ENCODE results near the gene PHTF2. TPM values are rescaled to one million over a fixed set of nuclear protein-coding genes. Genes with fewer than 3 reads are reported as not detected.
A peak's percentile ranks its signal among the peaks of the same experiment; 100 is the strongest.

Gene PHTF2
- total and polyA plus RNA-seq, 4 donors = 5.1 to 37.1 (median 8.7) TPM

GRCh38 chr7:77794000-77794399 lies 4.6 kb upstream of the PHTF2 start:
- ATAC-seq (ENCODE audit: insufficient read depth, low FRiP score) (no peak), DNase-seq (no peak)
- Histone ChIP-seq H3K4me1 (ENCODE audit: control insufficient read depth in 5 of 5, insufficient read depth in 5 of 5, low read length in 5 of 5) (peaks cover 0 to 16% (median 8%) of the 10 kb centered on the region in 5 donors), H3K9ac (ENCODE audit: insufficient read depth in 1 of 2, low read length in 2 of 2) (no peak overlapping the region), H3K36me3 (ENCODE audit: control insufficient read depth in 4 of 4, insufficient read depth in 4 of 4, low read length in 4 of 4) (peaks cover 0 to 9% (median 4%) of the 10 kb centered on the region in 4 donors), H3K27me3 (ENCODE audit: control insufficient read depth in 3 of 3, insufficient read depth in 3 of 3, low read length in 2 of 3) (no peaks in the 10 kb centered on the region), H3K9me3 (ENCODE audit: control insufficient read depth in 4 of 4, insufficient read depth in 3 of 4, low read length in 3 of 4) (no peaks in the 10 kb centered on the region), H3K4me3 (no peak overlapping the region), H3K27ac (ENCODE audit: low read depth in 1 of 2, low read length in 1 of 2) (no peak overlapping the region)
- WGBS, 2 donors = 93 to 96% methylated on average over 4 of the region's 4 CpGs
- TF ChIP-seq CTCF (IDR thresholded peaks at IDR 0.05; ENCODE audit: control extremely low read depth, extremely low read depth) = no peak

- Histone ChIP-seq H3K9ac (ENCODE audit: insufficient read depth in 1 of 2, low read length in 2 of 2) (no peak overlapping the region), H3K9me3 (ENCODE audit: control insufficient read depth in 4 of 4, insufficient read depth in 3 of 4, low read length in 3 of 4) (no peaks in the 10 kb centered on the region), H3K4me1 (ENCODE audit: control insufficient read depth in 5 of 5, insufficient read depth in 5 of 5, low read length in 5 of 5) (peaks cover 0 to 24% (median 8%) of the 10 kb centered on the region in 5 donors), H3K27me3 (ENCODE audit: control insufficient read depth in 3 of 3, insufficient read depth in 3 of 3, low read length in 2 of 3) (no peaks in the 10 kb centered on the region), H3K4me3 (no peak overlapping the region), H3K27ac (ENCODE audit: low read depth in 1 of 2, low read length in 1 of 2) (no peak overlapping the region), H3K36me3 (ENCODE audit: control insufficient read depth in 4 of 4, insufficient read depth in 4 of 4, low read length in 4 of 4) (peaks cover 0 to 10% (median 4%) of the 10 kb centered on the region in 4 donors)
- WGBS, 2 donors = 97% methylated on average over 3 of the region's 3 CpGs
- ATAC-seq (ENCODE audit: insufficient read depth, low FRiP score) (no peak), DNase-seq (no peak)
- no peak for TF ChIP-seq CTCF (IDR thresholded peaks at IDR 0.05; ENCODE audit: control extremely low read depth, extremely low read depth)
These were observed 2.5 kb upstream of the PHTF2 start for GRCh38 chr7:77796109-77796508.

- Histone ChIP-seq H3K36me3 (ENCODE audit: control insufficient read depth in 4 of 4, insufficient read depth in 4 of 4, low read length in 4 of 4) (peaks cover 0 to 10% (median 4%) of the 10 kb centered on the region in 4 donors), H3K27ac (ENCODE audit: low read depth in 1 of 2, low read length in 1 of 2) (no peak overlapping the region), H3K9me3 (ENCODE audit: control insufficient read depth in 4 of 4, insufficient read depth in 3 of 4, low read length in 3 of 4) (no peaks in the 10 kb centered on the region), H3K9ac (ENCODE audit: insufficient read depth in 1 of 2, low read length in 2 of 2) (peak overlapping the region in 1 of 2 donors; percentile 74), H3K4me3 (peak overlapping the region; percentile 83), H3K4me1 (ENCODE audit: control insufficient read depth in 5 of 5, insufficient read depth in 5 of 5, low read length in 5 of 5) (peaks cover 0 to 24% (median 8%) of the 10 kb centered on the region in 5 donors), H3K27me3 (ENCODE audit: control insufficient read depth in 3 of 3, insufficient read depth in 3 of 3, low read length in 2 of 3) (no peaks in the 10 kb centered on the region)
- WGBS, 2 donors = 50 to 60% methylated on average over 5 of the region's 5 CpGs
- DNase-seq = no peak
- no peak for ATAC-seq (ENCODE audit: insufficient read depth, low FRiP score)
- no peak for TF ChIP-seq CTCF (IDR thresholded peaks at IDR 0.05; ENCODE audit: control extremely low read depth, extremely low read depth)
These were observed 1.6 kb upstream of the PHTF2 start for GRCh38 chr7:77796960-77797359.

All from lung (tissue), 12 donors.